ENCODE results near the gene CNOT4.

The CNOT4 gene

GRCh38 chr7:135557455-135558336, 47.8 kb upstream of the CNOT4 start, which contains the start of gene NUP205 (continued):
- no peak for TF ChIP-seq TSHZ2 (CRISPR knock-in tag; IDR thresholded peaks at IDR 0.05)
- TF ChIP-seq TCF4 (CRISPR knock-in tag; IDR thresholded peaks at IDR 0.05; ENCODE audit: borderline replicate concordance) = 0 out of 2 replicates have a peak, but pooled peaks have one; percentile 10
- TF ChIP-seq ZNF565 (CRISPR knock-in tag; conservative IDR thresholded peaks at IDR 0.05; ENCODE audit: low read depth) = no peak

- no peak for ATAC-seq
- no peak for TF ChIP-seq CSDC2 (CRISPR knock-in tag; IDR thresholded peaks at IDR 0.05)
- TF ChIP-seq TCF4 (CRISPR knock-in tag; IDR thresholded peaks at IDR 0.05; ENCODE audit: borderline replicate concordance) = no peak
- no peak for TF ChIP-seq ZNF565 (CRISPR knock-in tag; conservative IDR thresholded peaks at IDR 0.05; ENCODE audit: low read depth)
- no peak for TF ChIP-seq ISL1 (CRISPR knock-in tag; IDR thresholded peaks at IDR 0.05)
These were observed 43.4 kb upstream of the CNOT4 start for GRCh38 chr7:135553346-135553745.

GRCh38 chr7:135552148-135552547, 42.2 kb upstream of the CNOT4 start:
- TF ChIP-seq SNAI2 (CRISPR knock-in tag; IDR thresholded peaks at IDR 0.05) (no peak), ZFP3 (CRISPR knock-in tag; IDR thresholded peaks at IDR 0.05) (no peak), CSRNP3 (CRISPR knock-in tag; IDR thresholded peaks at IDR 0.05) (no peak), ZNF70 (CRISPR knock-in tag; IDR thresholded peaks at IDR 0.05) (no peak), ZC3H10 (CRISPR knock-in tag; IDR thresholded peaks at IDR 0.05) (no peak), ZNF565 (CRISPR knock-in tag; conservative IDR thresholded peaks at IDR 0.05; ENCODE audit: low read depth) (no peak), ZNF8 (CRISPR knock-in tag; IDR thresholded peaks at IDR 0.05) (no peak), PATZ1 (CRISPR knock-in tag; IDR thresholded peaks at IDR 0.05; ENCODE audit: borderline replicate concordance) (no peak), CREB5 (CRISPR knock-in tag; IDR thresholded peaks at IDR 0.05; ENCODE audit: low read depth) (no peak), RARB (CRISPR knock-in tag; IDR thresholded peaks at IDR 0.05) (no peak), GLIS3 (CRISPR knock-in tag; IDR thresholded peaks at IDR 0.05) (no peak), BACH2 (CRISPR knock-in tag; IDR thresholded peaks at IDR 0.05; ENCODE audit: borderline replicate concordance) (no peak), ESRRG (CRISPR knock-in tag; IDR thresholded peaks at IDR 0.05) (no peak)
- no peak for ATAC-seq

GRCh38 chr7:135550196-135550595, 40.3 kb upstream of the CNOT4 start:
- ATAC-seq = no peak
- TF ChIP-seq POU6F1 (CRISPR knock-in tag; IDR thresholded peaks at IDR 0.05; ENCODE audit: borderline replicate concordance, low read depth) (no peak), SNAI2 (CRISPR knock-in tag; IDR thresholded peaks at IDR 0.05) (no peak), ISL1 (CRISPR knock-in tag; IDR thresholded peaks at IDR 0.05) (no peak), ZNF70 (CRISPR knock-in tag; IDR thresholded peaks at IDR 0.05) (no peak), GLIS3 (CRISPR knock-in tag; IDR thresholded peaks at IDR 0.05) (no peak), CSRNP3 (CRISPR knock-in tag; IDR thresholded peaks at IDR 0.05) (no peak), OSR1 (CRISPR knock-in tag; IDR thresholded peaks at IDR 0.05) (no peak), CREB5 (CRISPR knock-in tag; IDR thresholded peaks at IDR 0.05; ENCODE audit: low read depth) (no peak), ZFP30 (CRISPR knock-in tag; IDR thresholded peaks at IDR 0.05) (no peak), BACH2 (CRISPR knock-in tag; IDR thresholded peaks at IDR 0.05; ENCODE audit: borderline replicate concordance) (no peak), ZC3H10 (CRISPR knock-in tag; IDR thresholded peaks at IDR 0.05) (no peak)
